GM12891 (cell line): ENCODE results near the gene PLD1.

ENCODE experiments used
- POLR2A ChIP-seq: IDR thresholded peaks from 2 replicates; pipeline ENCODE4 v1.6.1; 2011; ENCODE audit warnings: low read depth, low read length, control low read depth
- POLR2AphosphoS5 ChIP-seq: IDR thresholded peaks from 2 replicates; pipeline ENCODE4 v1.6.1; 2011; ENCODE audit warnings: low read depth, low read length, control low read depth
- POU2F2 ChIP-seq: IDR thresholded peaks from 2 replicates; pipeline ENCODE4 v1.6.1; 2011; ENCODE audit warnings: low read depth, mild to moderate bottlenecking, control low read depth, low read length, moderate library complexity
- SPI1 ChIP-seq: IDR thresholded peaks from 2 replicates; pipeline ENCODE4 v1.6.1; 2011; ENCODE audit warnings: low read depth, low read length, control low read depth
- TAF1 ChIP-seq: IDR thresholded peaks from 2 replicates; pipeline ENCODE4 v1.6.1; 2011; ENCODE audit warnings: low read depth, low read length, control low read depth

DNA sequence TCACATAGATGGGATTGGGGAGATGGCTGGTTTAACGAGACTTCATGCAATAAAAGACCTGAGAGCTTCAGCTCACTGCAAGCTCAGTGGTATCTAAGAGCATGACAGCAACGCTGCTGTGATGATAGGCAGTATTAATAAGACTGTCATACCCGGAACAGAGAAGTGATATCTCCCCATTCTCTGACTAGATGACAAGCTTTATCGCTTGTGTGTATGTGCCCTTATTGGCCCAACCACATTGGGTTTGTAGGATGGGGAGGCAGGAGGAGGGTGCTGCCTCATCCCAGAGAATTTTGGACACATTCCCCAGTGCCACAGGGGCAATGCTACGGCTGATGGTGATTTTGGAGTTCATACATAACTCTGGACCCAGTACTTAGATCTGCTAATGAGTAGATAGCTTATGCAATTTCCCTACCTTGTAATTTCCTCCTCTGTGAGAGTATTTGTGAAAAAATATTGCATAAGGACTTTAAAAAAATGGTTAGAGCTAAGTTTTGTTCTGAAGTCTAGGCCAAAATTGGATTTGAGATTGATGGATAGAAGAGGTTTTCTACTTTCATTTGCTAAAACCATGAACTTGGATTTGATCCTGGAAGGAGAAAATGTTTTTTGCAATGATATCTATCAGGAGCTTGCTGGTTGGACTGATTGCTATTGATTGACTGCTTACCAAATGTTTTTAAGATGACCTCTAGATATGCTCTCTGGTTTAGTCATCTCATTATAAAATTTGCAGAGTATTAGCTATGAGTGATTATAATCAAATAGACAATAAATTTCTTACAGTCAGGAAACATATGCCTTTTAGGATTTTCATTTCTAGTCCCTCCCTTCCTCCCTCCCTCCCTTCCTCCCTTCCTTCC lies 18.9 kb upstream of the PLD1 start:
- TF ChIP-seq TAF1 (no peak), POLR2AphosphoS5 (no peak), POLR2A (no peak), SPI1 (no peak), POU2F2 (no peak)
